ENCODE results near the gene KCNC4.

KCNC4 gene

GRCh38 chr1:110163591-110163990 is 46.5 kb upstream of the KCNC4 start:
- TF ChIP-seq ZBTB7A (IDR thresholded peaks at IDR 0.05; ENCODE audit: low read depth) (no peak), YY1 (IDR thresholded peaks at IDR 0.05; ENCODE audit: low read depth) (no peak), EP300 (IDR thresholded peaks at IDR 0.05; ENCODE audit: borderline replicate concordance) (no peak), EGR1 (IDR thresholded peaks at IDR 0.05) (no peak), FOXM1 (IDR thresholded peaks at IDR 0.05; ENCODE audit: borderline replicate concordance, low read depth) (no peak), TAF1 (IDR thresholded peaks at IDR 0.05; ENCODE audit: low read depth) (no peak), TCF12 (IDR thresholded peaks at IDR 0.05; ENCODE audit: low read depth) (no peak), CREB1 (IDR thresholded peaks at IDR 0.05; ENCODE audit: low read depth) (no peak), USF1 (IDR thresholded peaks at IDR 0.05) (no peak), NFIC (IDR thresholded peaks at IDR 0.05) (no peak), REST (IDR thresholded peaks at IDR 0.05; ENCODE audit: low read depth) (no peak), RAD21 (IDR thresholded peaks at IDR 0.05; ENCODE audit: low read depth) (no peak), MAX (IDR thresholded peaks at IDR 0.05) (no peak)

- 0 out of 2 replicates have a peak, but pooled peaks have one; percentile 27 for TF ChIP-seq CEBPB (IDR thresholded peaks at IDR 0.05)
- TF ChIP-seq YY1 (IDR thresholded peaks at IDR 0.05; ENCODE audit: low read depth): no peak
- no peak for TF ChIP-seq MAX (IDR thresholded peaks at IDR 0.05)
Observed at GRCh38 chr1:110164725-110165350, 45.3 kb upstream of the KCNC4 start.

GRCh38 chr1:110165761-110166231 is 44.3 kb upstream of the KCNC4 start:
- TF ChIP-seq NFIC (IDR thresholded peaks at IDR 0.05) (no peak), TEAD4 (IDR thresholded peaks at IDR 0.05) (no peak), USF1 (IDR thresholded peaks at IDR 0.05) (no peak)

GRCh38 chr1:110166861-110167260 is 43.3 kb upstream of the KCNC4 start:
- TF ChIP-seq NFIC (IDR thresholded peaks at IDR 0.05): no peak
- TF ChIP-seq REST (IDR thresholded peaks at IDR 0.05; ENCODE audit: low read depth): no peak
- TF ChIP-seq RAD21 (IDR thresholded peaks at IDR 0.05; ENCODE audit: low read depth): no peak
- TF ChIP-seq TCF12 (IDR thresholded peaks at IDR 0.05; ENCODE audit: low read depth): no peak
- TF ChIP-seq FOXM1 (IDR thresholded peaks at IDR 0.05; ENCODE audit: borderline replicate concordance, low read depth): no peak
- no peak for TF ChIP-seq CEBPB (IDR thresholded peaks at IDR 0.05)
- no peak for TF ChIP-seq CREB1 (IDR thresholded peaks at IDR 0.05; ENCODE audit: low read depth)
- TF ChIP-seq TAF1 (IDR thresholded peaks at IDR 0.05; ENCODE audit: low read depth): no peak
- no peak for TF ChIP-seq TEAD4 (IDR thresholded peaks at IDR 0.05)
- TF ChIP-seq EGR1 (IDR thresholded peaks at IDR 0.05): no peak
- TF ChIP-seq USF1 (IDR thresholded peaks at IDR 0.05): no peak
- TF ChIP-seq EP300 (IDR thresholded peaks at IDR 0.05; ENCODE audit: borderline replicate concordance): no peak

- TF ChIP-seq CEBPB (IDR thresholded peaks at IDR 0.05): no peak
- no peak for TF ChIP-seq USF1 (IDR thresholded peaks at IDR 0.05)
- TF ChIP-seq FOXM1 (IDR thresholded peaks at IDR 0.05; ENCODE audit: borderline replicate concordance, low read depth): no peak
- TF ChIP-seq NFIC (IDR thresholded peaks at IDR 0.05): peak; percentile 79
- TF ChIP-seq TCF12 (IDR thresholded peaks at IDR 0.05; ENCODE audit: low read depth): peak; percentile 48; the same call in 1 of the 2 replicates
- no peak for TF ChIP-seq TEAD4 (IDR thresholded peaks at IDR 0.05)
Observed at GRCh38 chr1:110170766-110171733, 39.1 kb upstream of the KCNC4 start.

Data from Ishikawa (cell line).